ENCODE results near the gene U2SURP. TPM values are rescaled to one million over a fixed set of nuclear protein-coding genes. Genes with fewer than 3 reads are reported as not detected.
A peak's percentile ranks its signal among the peaks of the same experiment; 100 is the strongest.

U2SURP gene
- total RNA-seq, 1 experiment from 2014 or later, result 275 TPM

DNA sequence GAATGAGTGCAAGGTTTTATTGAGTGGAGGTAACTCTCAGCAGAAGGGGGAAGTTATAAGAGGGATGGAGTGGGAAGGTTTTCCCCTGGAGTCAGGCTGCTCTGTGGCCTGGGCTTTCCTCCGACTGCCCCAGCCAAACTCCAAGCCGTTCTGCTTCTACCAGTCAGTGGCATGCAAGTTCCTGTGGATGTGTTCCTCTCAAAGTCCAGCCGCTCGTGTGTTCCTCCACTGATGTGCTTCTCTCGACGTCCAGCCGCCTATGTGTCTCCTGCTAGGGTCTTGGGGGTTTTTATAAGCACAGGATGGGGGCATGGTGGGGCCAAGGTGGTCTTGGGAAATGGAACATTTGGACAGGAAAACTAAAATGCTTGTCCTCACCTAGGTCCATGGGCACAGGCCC is 9.0 kb upstream of the U2SURP start:
- intact Hi-C loops (cut with micrococcal nuclease; ENCODE audit: unreplicated experiment), result loop anchor here (5.0 kb wide), 1 partner anchor 150 kb away; no protein-coding TSS in a partner anchor
- DNase-seq, result no peak
- TF ChIP-seq CTCF (IDR thresholded peaks at IDR 0.05; ENCODE audit: unreplicated experiment), result no peak

DNA sequence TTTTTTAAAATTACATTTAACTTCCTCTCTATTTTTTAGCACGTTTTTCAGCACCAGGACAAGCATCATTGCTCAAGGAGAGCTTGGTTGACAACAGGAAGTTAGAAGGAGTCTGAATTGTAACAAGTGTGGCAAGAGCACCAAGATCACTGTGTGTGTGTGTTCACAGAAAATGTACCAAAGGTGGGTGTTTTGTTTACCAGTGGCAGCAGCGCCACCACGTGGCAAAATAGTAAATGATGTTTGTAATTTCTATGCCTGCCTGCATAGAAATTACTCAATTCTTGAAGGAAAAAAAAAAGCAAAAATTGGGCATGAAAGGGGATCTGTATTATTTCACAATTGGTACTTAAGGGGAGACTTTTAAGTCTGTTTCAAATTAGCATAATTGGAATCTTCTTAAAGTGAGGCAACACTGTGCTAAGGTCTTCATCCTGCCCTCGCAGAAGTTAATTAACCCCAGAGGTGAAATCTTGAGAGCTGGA is 7.4 kb upstream of the U2SURP start:
- CTCF ChIA-PET, result interaction anchor here (1.0 to 2.8 kb wide), 2 partner anchors 165 to 313 kb away, joined by 3 to 15 read pairs; no protein-coding TSS in a partner anchor
- BruUV-seq (replicated peaks), result no TSS peak
- H3K9me3 Mint-ChIP-seq (ENCODE audit: low read depth, unreplicated experiment), result no peaks in the 10 kb centered on the region
- peak; percentile 83 for DNase-seq
- no peak overlapping the region for H3K4me3 Mint-ChIP-seq (ENCODE audit: low read depth, unreplicated experiment)
- TF ChIP-seq CTCF (IDR thresholded peaks at IDR 0.05; ENCODE audit: unreplicated experiment), result peak; percentile 82
- no peaks in the 10 kb centered on the region for H3K36me3 Mint-ChIP-seq (ENCODE audit: insufficient read depth, unreplicated experiment)
- no peaks in the 10 kb centered on the region for H3K27me3 Mint-ChIP-seq (ENCODE audit: unreplicated experiment)
- intact Hi-C loops (cut with micrococcal nuclease; ENCODE audit: unreplicated experiment), result loop anchor here (1.0 to 5.0 kb wide), 4 partner anchors 65 to 407 kb away; no protein-coding TSS in a partner anchor
- no peak overlapping the region for H3K27ac Mint-ChIP-seq (ENCODE audit: unreplicated experiment)
- peaks cover 47% of the 10 kb centered on the region for H3K4me1 Mint-ChIP-seq (ENCODE audit: low read depth, unreplicated experiment)

More for the DNA sequence above, 9.0 kb upstream of the U2SURP start:
- Mint-ChIP-seq H3K27ac (ENCODE audit: unreplicated experiment) (no peak overlapping the region), H3K27me3 (ENCODE audit: unreplicated experiment) (no peaks in the 10 kb centered on the region), H3K36me3 (ENCODE audit: insufficient read depth, unreplicated experiment) (no peaks in the 10 kb centered on the region), H3K4me3 (ENCODE audit: low read depth, unreplicated experiment) (no peak overlapping the region), H3K9me3 (ENCODE audit: low read depth, unreplicated experiment) (no peaks in the 10 kb centered on the region), H3K4me1 (ENCODE audit: low read depth, unreplicated experiment) (peaks cover 35% of the 10 kb centered on the region)
- CTCF ChIA-PET, result no interaction called here
- BruUV-seq (replicated peaks), result no TSS peak

GRCh38 chr3:142997330-142997729 is 4.0 kb upstream of the U2SURP start:
- intact Hi-C loops (cut with micrococcal nuclease; ENCODE audit: unreplicated experiment), result loop anchor here (5.0 kb wide), 1 partner anchor 145 kb away; no protein-coding TSS in a partner anchor
- BruUV-seq (replicated peaks), result no TSS peak
- CTCF ChIA-PET, result interaction anchor here (1.4 to 1.5 kb wide), 2 partner anchors 43 to 169 kb away, joined by 3 to 8 read pairs; no protein-coding TSS in a partner anchor
- H3K27me3 Mint-ChIP-seq (ENCODE audit: unreplicated experiment), result no peaks in the 10 kb centered on the region
- no peak overlapping the region for H3K4me3 Mint-ChIP-seq (ENCODE audit: low read depth, unreplicated experiment)
- H3K36me3 Mint-ChIP-seq (ENCODE audit: insufficient read depth, unreplicated experiment), result peaks cover 33% of the 10 kb centered on the region
- no peak for TF ChIP-seq CTCF (IDR thresholded peaks at IDR 0.05; ENCODE audit: unreplicated experiment)
- no peaks in the 10 kb centered on the region for H3K9me3 Mint-ChIP-seq (ENCODE audit: low read depth, unreplicated experiment)
- peaks cover 69% of the 10 kb centered on the region for H3K4me1 Mint-ChIP-seq (ENCODE audit: low read depth, unreplicated experiment)
- peak; percentile 74 for DNase-seq
- H3K27ac Mint-ChIP-seq (ENCODE audit: unreplicated experiment), result peak overlapping the region; percentile 23

GRCh38 chr3:142998439-142998838 is 2.9 kb upstream of the U2SURP start:
- no peak for DNase-seq
- Mint-ChIP-seq H3K9me3 (ENCODE audit: low read depth, unreplicated experiment) (no peaks in the 10 kb centered on the region), H3K36me3 (ENCODE audit: insufficient read depth, unreplicated experiment) (peaks cover 42% of the 10 kb centered on the region), H3K27me3 (ENCODE audit: unreplicated experiment) (no peaks in the 10 kb centered on the region), H3K27ac (ENCODE audit: unreplicated experiment) (peak overlapping the region; percentile 23), H3K4me1 (ENCODE audit: low read depth, unreplicated experiment) (peaks cover 60% of the 10 kb centered on the region), H3K4me3 (ENCODE audit: low read depth, unreplicated experiment) (no peak overlapping the region)
- no TSS peak for BruUV-seq (replicated peaks)
- intact Hi-C loops (cut with micrococcal nuclease; ENCODE audit: unreplicated experiment), result loop anchor here (5.0 kb wide), 1 partner anchor 146 kb away; no protein-coding TSS in a partner anchor
- CTCF ChIA-PET, result no interaction called here
- TF ChIP-seq CTCF (IDR thresholded peaks at IDR 0.05; ENCODE audit: unreplicated experiment), result no peak

Data from Calu3 (cell line).